ENCODE results near the gene COBLL1. TPM values are rescaled to one million over a fixed set of nuclear protein-coding genes. Genes with fewer than 3 reads are reported as not detected.
A peak's percentile ranks its signal among the peaks of the same experiment; 100 is the strongest.
"Not testable (repeated sequence)": the region's sequence is repeated elsewhere in the genome, so short reads cannot be mapped to it uniquely, and the experiment has no call there.

COBLL1 gene
- polyA plus RNA-seq, 10 donors = 6.9 to 11.8 (median 9.6) TPM

DNA sequence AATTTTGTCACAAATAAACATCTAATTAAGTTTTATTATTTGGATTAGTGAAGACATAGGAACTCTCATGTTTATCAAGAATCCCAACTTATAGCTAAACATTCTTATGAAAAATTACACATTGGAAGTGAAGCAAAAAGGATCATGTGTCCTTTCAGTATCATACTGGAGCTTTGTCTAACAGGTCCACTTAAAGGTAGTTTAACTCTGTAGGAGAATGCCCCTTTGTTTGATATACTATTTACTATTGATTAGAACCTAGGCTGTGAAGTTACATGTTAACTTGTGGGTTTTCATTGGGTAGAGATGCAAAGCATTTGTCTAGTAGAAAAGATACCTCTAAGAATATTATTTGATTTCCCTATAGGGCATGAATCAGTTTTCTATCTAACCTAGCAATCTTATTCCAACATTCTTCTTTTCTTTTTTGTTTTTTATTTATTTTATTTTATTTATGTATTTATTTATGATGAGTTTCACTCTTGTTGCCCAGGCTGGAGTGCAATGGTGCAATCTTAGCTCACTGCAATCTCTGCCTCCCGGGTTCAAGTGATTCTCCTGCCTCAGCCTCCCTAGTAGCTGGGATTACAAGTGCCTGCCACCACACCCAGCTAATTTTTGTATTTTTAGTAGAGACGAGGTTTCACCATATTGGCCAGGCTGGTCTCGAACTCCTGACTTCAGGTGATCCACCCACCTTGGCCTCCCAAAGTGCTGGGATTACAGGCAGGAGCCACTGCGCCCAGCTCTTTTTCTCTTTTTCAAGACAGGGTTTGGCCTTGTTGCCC is 18.5 kb upstream of the COBLL1 start:
- DNase-seq = not testable (repeated sequence)

DNA sequence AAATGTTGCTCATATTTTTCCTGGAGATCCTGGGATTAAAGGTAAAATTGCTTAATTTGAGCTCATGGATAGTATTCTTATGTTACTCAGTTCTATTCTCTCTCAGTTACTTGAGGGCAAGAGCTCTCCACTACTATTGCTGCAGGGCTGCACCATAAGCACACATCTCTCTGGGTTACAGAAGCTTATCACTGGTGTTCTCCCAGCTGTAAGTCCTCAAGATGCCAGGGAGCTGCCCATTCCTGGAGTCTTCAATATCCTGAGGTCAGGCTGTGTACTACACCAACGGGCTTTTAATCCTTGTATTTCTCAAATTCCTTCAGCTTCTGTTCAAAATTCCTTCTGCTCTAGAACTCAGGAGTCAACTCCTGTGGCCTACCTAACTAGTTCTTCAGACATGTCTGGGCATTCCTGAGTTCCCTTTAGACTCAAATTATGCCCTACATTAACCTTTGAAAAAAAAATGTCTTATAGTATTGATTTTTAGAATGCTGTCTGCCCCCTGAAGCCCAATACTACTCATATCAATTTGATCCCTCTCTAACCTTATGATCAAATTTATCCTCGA is 17.7 kb upstream of the COBLL1 start:
- no peak for DNase-seq

DNA sequence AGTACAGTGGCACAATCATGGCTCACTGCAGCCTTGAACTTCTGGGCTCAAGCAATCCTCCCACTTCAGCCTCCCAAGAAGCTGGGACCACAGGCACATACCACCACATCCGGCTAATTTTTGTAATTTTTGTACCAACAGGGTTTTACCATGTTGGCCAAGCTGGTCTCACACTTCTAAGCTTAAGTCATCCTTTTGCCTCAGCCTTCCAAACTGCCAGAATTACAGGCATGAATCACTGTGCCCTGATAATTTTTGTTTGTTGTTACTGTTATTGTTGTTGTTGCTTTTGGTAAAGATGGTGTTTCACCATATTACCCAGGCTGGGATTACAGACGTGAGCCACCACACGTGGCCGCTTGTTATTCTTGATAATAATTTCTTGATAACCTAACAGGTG is 10.5 kb upstream of the COBLL1 start:
- DNase-seq = no peak

DNA sequence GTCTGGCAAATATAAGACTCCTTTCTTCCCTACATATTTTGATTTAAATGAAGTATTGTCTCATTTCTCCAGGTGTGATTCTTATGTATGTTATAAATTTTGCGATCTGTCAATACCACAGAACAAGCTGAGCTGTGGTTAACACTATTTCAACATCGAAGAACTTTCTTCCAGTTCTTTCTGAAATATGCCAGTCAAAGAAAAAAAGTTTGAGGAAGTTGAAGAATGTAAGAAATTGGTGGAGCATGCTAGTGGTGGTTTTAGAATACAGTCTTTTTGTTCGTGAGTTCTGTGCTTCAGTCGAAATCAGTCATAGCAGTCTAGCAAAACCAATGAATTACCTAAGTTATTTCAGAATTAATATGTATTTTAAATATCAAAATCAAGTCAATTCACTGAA is 8.6 kb upstream of the COBLL1 start:
- no peak for DNase-seq

DNA sequence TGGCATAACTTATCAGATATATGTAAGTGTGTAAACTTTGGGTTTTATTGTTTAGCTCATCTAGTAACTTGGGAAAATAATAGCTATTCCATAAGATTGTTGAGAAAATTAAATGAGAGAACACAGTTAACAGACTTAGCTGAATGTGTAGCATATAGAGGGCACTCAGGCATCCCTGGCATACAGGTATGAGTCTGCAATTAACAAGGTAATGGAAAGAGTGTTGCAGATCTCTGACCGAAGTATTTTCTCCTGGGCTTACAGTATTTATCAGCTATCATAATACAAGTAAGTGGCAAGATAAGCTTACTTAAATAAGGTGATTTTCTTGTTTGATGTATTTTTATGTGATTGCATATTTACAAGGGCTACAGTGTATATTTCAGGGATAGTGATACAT is 7.9 kb upstream of the COBLL1 start:
- DNase-seq = no peak

DNA sequence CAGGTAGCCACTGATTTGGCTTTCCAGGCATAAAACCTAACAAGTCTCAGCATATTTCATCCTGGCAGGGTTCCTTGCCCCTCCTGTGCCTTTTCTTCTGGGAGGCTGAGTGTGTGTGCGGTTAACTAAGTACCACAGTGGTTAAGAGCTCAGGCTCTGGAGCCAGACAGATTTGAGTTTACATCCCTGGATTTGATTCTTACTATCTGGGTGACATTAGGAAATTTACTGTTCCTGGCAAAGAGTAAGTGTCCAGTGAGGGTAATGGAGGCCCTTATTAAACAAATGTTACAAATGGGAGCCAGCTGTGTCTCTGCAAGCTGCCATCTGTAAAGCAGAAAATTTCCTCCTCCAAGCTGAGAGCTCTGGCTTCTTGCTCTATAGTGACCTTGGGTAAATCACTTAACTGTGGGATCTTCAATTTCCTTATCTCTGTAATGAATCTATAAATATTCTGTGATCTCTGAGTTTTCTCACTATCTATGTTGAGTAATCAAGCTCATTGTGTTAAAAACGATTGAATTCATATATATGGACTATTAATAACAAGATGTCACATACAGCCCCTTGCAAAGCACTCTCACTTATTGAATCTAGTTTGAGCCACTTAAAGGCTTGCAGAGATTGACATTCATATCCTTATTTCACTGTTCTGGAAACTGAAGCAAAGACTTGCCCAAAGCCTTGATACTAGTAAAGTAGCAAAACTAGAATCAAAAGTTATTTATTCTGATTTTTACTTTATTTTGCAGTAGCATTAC is 6.5 kb upstream of the COBLL1 start:
- no peak for DNase-seq

DNA sequence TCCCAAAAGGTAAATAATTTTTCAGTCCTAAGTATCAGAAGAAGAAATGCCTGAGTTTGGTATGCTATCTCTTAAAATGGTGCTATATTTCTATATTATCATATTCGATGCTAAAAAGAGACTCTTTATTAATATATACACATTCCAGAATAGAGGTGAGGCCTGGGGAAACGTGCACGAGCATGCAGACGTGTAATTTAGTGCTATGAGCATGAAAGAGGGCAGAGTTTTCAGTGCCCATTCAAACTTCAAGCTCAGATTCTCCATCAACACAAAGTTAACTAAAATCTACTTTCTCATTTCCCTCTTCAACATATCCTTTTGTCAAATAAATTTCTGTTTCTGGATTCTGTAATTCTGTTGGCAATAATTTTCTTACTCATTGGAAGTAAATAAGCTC is 5.7 kb upstream of the COBLL1 start:
- no peak for DNase-seq

DNA sequence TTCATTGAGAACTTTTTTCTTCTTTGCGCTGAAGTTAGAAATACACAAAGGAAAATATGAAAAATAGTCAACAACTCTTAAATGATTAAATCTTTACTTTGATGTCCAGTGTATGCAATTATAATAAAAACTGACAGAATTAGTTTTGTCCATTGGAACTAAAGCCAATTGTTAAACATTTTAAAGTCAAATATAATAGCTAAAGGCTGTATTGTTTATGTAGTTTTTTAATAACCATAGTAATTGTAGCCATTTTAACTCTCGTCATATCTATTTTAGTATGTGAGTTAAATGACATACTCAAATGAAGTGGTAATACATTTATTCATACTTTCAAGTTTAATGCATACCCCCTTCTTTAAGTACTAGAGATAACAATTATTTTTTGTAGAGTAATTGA is 4.7 kb upstream of the COBLL1 start:
- DNase-seq = no peak

DNA sequence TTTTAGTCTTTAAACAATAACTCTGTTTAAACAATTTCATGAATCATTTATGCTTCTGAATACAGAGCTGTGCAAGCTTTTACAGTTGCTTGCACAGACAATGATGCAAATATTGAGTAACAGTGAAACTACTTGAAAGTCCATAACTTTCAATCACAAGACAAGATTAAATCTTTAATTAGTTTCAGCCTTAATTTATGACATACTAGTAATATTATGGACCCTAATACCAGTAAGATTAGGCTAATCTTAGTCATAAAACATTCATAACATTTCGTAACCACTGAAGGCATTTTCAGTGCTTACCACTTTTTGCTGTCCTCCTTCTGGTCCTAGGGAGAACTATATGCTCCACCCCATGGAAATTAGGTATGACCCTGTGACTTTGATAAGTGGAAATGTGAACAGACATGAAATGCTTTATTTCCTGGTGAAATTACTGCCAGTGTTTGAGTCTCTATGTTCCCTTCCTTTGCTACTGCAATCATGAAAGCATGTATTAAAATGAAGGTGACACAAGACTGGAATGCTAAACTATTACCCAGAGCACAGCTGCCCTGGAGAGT is 1.8 kb upstream of the COBLL1 start:
- DNase-seq = no peak

DNA sequence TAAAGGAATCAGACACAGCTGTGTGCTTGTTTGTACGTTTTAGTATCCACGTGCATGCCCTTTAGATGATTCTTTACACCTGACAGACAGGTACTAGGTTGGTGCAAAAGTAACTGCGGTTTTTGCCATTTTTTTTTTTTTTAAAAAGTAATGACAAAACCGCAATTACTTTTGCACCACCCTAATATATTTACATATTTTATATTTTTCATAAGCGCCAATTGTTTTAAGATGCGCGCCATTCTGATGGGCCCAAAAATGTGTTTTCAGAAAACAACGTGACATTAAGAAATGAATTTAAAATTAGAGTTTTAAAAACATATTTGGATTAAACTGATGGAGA is 972 bp upstream of the COBLL1 start:
- no peak for DNase-seq

DNA sequence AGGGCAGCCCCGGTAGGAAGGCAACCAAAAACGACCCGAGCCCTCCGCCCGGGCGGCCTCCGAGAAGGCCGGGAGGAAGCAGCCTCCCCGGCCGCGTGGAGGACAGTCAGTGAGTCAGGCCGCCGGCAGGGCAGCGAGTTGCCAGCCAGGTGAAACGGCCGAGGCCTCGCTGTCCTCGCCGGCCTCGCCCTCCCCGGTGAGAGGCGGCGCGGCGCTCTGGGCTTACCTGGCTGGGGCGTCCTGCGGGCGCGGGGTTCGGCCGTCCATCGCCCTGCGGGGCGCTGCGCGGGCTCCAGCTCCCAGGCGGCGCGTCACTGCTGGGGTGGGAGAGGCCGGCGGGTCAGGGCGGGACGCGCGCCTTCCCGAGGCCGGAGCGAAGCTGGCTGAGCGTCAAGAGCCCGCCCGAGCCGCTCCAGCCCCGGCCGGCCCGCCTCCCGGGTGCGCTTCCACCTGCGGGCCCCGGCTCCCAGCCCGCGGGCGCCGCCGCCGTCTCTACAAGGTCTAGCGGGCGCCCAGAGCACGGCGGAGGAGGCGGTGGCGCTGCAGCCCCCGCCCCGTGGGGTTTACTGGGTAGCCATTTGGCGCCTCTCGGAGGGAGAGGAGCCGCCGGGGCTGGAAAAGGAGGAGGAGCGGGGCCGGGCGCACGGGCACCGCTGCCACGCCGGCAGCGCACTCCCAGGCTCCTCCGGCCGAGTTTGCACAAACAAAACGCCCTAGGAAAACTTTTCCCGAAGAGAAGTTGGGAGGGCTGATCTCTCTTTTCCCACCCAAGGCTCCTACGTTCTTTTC is 499 bp downstream of the COBLL1 start:
- peak; percentile 64 to 84 (median 67) for DNase-seq

DNA sequence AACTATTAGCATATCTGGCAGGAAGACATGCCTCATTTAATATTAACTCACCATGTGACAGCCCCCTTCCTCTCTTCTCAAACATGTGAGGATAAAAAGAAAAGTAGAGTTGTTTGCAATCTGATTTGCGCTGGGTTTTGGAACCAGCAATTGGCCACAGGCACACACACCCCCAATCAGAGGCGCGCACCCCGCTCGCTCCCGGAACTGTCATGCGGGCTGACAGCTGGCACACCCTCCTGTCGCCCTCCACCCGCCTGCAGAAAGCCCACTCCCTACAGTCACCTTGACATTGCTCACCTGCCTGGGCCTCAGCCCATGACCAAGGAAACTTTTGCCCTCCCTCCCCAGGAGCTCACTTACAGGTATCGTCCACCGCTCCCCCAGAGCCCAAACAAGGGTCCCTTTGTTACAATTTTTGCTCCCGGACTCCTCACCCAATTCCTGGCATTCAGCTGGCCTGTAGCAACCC is 1.1 kb downstream of the COBLL1 start:
- peak in 2 of 3 donors; percentile 34 to 61 for DNase-seq

DNA sequence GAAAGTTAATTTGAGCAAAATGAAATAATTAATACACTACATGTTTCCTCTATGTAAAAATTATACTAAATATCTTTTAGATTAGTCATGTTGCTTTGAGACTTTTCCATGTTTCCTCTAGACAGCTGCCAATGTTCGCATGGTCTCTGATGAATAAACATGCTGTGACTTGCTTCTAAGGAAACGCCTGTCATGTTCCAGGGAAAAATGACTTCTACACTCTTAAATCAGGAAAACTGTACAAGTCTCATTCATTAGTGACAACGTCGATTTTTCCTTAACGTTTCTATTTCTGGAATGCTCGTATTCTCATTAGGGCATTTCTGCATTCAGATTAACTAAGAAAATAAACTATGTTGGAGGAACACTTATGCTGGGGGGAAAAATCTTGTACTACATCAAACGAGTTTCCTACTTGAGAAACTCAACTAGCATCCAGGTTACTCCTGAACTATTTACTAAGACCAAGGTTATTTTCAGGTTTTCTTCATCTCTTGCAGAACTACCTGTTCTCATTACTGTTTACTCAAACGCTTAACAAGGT is 1.6 kb downstream of the COBLL1 start:
- DNase-seq = peak; percentile 49 to 75 (median 56)

DNA sequence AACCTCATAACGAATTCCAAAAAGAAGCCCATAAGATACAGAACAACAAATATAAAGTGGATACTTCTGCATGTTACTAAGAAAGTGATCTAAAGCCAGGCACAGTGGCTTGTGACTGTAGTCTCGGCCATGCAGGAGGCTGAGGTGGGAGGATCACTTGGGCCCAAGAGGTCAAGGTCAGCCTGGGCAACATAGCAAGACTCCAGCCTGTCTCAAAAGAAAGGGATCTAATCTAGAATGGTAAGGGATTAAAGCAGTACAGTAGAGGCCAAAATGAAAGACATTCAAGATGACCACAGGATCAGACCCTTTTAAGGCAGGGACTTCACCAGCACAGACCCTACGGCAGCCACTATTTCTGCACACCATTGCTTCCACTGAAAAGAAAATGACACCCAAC is 3.8 kb downstream of the COBLL1 start:
- DNase-seq = no peak

DNA sequence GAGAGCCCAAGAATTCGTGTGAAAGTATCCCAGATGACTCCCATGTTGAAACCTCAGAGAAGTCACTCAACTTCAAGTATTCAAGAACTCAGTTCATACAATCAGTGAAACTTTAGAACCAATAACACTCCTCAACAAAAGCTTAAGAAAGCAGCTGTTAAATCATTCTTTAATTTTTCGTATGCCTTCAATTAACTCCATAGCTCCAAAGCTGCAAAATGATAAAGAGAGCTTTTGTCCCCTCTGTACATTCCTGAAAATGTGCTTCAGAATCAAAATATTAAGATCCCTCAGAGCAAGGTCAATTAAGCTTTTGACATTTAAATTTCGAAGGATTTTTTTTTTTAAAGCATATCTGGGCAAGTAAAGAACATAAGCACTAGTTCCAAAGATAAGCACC is 4.7 kb downstream of the COBLL1 start:
- no peak for DNase-seq

DNA sequence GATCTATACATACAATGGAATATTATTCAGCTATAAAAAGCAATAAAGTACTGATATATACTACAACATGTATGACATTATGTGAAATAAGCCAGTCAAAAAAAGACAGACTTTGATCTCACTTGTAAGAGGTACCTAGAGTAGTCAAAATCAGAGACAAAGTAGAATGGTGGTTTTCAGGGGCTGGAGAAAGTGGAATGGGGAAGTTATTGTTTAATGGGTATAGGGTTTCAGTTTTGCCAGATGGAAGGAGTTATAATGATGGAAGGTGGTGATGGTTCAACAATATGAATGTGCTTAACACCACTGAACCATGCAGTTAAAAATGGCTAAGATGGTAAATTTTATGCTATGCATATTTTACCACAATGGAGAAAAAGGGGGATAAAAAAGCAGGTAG is 6.3 kb downstream of the COBLL1 start:
- no peak for DNase-seq

DNA sequence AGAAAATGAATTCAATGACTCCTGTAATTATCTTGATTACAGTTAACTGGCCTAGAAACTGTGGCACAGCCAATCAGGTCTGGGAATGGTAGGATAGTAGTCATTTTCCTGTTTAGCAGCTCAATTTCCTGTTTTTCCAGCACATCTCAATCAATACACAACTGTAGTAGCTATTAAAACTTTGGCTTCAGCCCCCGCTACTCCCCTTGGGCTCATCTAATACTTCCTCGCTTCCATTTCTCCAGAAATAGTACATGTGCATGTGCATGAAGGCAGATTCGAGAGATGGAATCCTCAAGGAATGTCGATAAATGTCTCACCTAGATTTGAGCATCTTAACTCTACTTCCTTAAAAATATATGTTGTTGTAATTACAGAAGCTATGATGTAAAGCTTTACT is 9.7 kb downstream of the COBLL1 start:
- no peak for DNase-seq

DNA sequence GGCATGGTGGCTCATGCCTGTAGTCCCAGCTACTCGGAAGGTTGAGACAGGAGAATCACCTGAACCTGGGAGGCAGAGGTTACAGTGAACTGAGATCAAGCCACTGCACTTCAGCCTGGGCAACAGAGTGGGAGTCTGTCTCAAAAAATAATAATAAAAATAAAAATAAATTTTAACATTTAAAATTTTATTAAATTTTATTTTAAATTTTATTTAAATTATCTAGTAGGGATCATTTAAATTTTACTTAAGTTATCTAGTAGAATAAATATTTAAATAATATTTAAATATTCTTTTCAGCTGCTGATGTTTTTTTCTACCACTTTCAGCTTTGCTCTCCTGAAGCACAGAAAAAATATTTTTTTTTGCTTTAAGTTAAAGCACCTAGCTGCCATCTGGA is 10.4 kb downstream of the COBLL1 start:
- no peak for DNase-seq

DNA sequence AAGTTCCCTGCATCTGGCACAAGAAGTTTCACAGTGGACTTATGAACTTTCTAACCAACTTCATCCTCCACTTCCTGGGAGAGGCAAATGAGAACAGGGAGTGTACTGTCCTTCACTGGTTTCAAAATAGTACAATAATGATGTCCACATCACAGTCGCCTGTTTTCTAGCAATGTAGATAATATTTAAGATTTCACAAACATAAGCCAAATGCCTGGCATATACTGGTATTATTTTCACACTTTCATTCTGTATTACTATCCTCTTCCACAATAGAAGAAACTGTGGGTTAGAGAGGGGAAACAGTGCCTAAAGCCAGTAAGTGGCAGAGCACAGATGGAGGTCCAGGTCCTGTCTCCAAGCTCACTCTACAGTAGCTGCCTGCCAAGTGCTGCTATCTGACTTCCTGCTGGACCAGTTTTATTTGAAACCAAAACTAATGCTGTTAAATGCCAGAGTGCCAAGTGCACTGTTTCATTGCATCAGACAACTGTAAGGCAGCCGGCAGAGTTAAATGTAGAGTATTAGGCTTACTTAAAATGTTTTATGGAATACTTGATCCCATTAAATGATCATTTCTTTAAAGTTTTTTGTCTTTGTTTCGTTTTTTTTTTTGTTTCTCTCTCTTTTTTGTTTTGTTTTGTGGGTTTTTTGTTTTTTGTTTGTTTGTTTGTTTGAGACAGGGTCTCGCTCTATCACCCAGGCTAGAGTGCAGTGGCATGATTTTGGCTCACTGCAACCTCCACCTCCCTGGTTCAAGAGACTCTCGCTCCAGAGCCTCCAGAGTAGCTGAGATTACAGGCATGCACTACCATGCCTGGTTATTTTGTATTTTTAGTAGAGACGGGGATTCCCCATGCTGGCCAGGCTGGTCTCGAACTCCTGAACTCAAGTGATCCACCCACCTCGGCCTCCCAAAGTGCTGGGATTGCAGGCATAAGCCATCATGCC is 15.1 kb downstream of the COBLL1 start:
- no peak for DNase-seq

DNA sequence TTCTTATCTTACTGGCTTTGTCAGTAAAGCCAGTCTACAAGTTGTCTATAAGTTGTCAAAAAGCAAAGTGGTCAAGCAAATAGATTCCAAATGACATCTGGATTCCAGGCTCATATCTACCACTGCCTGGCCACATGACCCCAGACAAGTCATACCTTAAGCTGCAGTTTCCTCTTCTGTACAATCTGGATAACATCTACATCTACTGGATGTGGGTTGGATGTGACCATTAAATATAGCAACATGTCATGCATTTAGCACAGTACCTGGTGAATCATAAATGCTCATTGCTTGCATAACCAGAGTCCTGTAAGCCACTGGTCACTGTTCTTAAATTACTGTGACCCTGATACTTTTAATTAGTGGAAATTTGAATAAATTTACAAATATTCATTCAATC is 16.8 kb downstream of the COBLL1 start:
- DNase-seq = no peak
